Left hindlimb (tissue), 1 donor: ENCODE measurements around the gene MT1X.
"Not testable (repeated sequence)": the region's sequence is repeated elsewhere in the genome, so short reads cannot be mapped to it uniquely, and the experiment has no call there.

Source experiments
- DNase-seq: peaks from one replicate; pipeline ENCODE4 v3.0.0-alpha.2; 2018

Gene MT1X

DNA sequence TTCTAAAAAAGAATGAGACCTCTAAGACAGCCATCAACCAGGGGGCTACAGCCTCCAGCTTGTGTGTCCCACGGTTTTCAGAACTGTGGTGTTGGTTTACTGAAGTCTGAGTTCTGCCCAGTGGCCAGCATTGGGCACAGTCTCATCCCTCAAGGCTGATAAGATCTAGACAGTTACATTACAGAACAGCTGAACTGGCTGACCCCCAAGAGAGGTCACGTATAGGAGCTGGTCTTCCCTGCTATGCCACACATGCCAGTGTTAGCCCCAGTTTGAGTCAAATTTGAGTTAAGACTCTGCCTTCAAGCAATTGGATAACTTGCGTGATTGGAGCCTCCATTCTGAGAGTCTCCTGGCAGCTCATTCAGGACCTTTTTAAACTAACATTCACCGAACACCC, 32.9 kb downstream of the MT1X start:
- no peak for DNase-seq

GRCh38 chr16:56716761-56717160, 34.5 kb downstream of the MT1X start:
- DNase-seq = no peak

- DNase-seq = not testable (repeated sequence)
Measured at GRCh38 chr16:56717532-56717931, 35.3 kb downstream of the MT1X start.

DNA sequence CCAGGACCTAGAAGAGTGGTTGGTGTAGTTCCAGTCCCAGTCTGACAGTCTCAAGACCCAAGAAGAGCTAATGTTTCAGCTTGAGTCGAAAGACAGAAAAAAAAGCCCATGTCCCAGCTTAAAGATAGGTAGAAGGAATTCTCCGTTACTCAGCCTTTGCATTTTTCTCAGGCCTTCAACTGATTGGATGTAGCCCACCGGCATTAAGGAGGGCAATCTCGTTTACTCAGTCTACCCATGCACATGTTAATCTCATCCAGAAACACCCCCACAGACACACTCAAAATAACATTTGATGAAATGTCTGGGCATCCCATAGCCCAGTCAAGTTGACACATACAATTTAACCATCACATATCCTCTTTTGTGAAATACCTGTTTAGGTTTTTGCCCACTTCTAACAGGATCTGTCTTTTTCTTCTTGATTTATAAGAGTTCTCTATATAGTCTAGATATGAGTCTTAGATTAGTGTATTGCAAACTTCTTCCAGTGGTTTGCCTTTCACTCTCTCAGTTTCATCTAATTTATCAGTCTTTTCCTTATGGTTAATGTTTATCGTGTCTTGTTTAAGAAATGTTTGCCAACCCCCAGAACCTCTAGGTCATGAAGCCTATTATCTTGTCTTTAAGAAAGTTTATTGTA, 40.1 kb downstream of the MT1X start:
- no peak for DNase-seq

DNA sequence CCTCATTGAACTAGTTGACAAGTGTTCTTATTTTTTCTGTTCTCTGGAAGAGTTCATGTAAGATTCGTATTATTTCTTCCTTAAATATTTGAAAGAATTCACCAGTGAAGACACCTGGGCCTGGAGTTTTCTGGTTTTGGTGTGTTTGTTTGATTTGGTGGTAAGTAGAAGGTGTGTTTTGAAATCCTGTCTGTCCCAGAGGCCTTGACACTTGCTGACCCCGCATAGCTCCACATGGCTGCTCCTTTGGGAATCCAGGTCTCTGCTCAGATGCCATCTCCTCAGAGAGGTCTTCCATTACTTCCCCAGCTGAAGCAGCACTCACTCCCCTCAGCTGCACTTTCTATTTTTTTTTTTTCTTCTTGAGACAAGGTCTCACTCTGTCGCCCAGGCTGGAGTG, 41.9 kb downstream of the MT1X start:
- DNase-seq = no peak

GRCh38 chr16:56726283-56726682, 44.0 kb downstream of the MT1X start:
- no peak for DNase-seq

GRCh38 chr16:56726926-56727325, 44.7 kb downstream of the MT1X start:
- DNase-seq = no peak

DNA sequence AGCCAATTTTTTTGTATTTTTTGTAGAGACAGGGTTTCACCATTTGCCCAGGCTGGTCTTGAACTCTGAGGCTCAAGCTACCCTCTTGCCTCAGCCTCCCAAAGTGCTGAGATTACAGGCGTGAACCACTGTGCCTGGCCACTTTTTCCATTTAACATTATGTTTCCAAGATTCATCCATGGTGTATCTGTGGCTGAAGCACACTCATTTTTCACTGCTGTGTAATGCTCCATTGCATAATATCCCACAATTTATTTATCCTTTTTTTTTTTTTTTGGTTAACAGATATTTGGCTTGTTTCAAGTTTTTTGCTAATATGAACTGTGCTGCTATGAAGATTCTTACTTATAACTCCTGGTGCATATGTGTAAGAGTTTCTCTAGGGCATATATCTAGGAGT, 45.8 kb downstream of the MT1X start:
- no peak for DNase-seq

GRCh38 chr16:56728980-56729734, 46.9 kb downstream of the MT1X start:
- no peak for DNase-seq

- DNase-seq = peak; percentile 96
Measured at GRCh38 chr16:56729735-56730662, 47.7 kb downstream of the MT1X start, which contains the start of gene NUP93. NUP93 (plus strand) TSS chr16:56730129; CDS start chr16:56748248, 18,119 bp downstream.

DNA sequence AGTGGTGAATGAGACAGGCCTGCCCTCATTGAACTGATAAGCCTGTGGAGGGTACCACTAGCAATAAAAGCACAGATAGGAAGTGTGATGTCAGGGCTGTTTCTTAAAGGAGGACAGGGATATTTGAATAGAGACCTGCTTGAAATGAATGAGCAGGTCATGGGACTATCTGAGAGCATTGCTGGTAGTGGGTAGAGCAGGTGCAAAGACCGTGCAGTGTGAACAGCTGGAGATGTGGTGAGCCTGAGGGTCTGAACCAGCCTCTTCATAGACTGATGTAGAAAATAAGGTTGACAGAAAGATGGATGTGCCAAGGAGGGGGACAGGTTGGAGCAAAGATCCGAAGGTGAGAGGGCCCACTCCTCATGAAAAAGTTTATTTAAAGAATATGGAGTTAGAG, 50.1 kb downstream of the MT1X start:
- DNase-seq = no peak

DNA sequence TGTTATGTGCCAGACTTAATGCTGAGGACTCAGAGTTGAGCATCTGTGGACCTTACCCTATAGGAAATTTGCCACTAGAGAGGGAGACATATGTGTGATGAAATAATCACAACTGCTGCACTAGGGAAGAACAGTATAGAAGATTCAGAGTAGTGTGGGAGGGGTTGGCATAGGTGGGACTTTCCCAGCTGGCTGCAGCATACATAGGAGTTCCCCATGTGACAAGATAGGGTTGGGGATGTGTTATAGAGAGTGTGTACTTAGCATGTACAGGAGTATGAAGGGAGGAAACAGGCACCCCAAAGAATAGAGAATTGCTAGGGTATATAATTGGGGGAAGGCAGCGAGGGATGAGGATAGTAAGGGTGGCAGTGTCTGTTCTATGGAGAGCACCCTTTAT, 50.6 kb downstream of the MT1X start:
- no peak for DNase-seq
